ENCODE measurements around the gene IGSF6. TPM values are rescaled to one million over a fixed set of nuclear protein-coding genes. Genes with fewer than 3 reads are reported as not detected.

Gene IGSF6
- total and polyA plus RNA-seq, 2 of the 4 experiments (the other 2 are of a cell fraction) = not detected

- H2AK5ac ChIP-seq (ENCODE audit: low read depth, low read length) = no peak overlapping the region
- no peak overlapping the region for H3K4ac ChIP-seq (ENCODE audit: low read depth, low read length)
- H2BK15ac ChIP-seq (ENCODE audit: low read depth, low read length) = no peak overlapping the region
- POLR2A ChIA-PET (ENCODE audit: unreplicated experiment) = no interaction called here
- no peak overlapping the region for H3K56ac ChIP-seq (ENCODE audit: extremely low read depth, insufficient read depth, low read length)
- no peak overlapping the region for H3K27ac ChIP-seq (ENCODE audit: insufficient read depth, low read length)
- no peak overlapping the region for H4K91ac ChIP-seq (ENCODE audit: insufficient read depth, low read depth, low read length)
- H3K14ac ChIP-seq (replicated peaks; ENCODE audit: low read depth, low read length) = no peak overlapping the region
- H3K4me3 ChIP-seq (ENCODE audit: insufficient read depth, low read depth, low read length) = no peak overlapping the region
- no peak overlapping the region for H2BK20ac ChIP-seq (ENCODE audit: low read depth, low read length)
- no peak overlapping the region for H4K5ac ChIP-seq (ENCODE audit: low read depth, low read length)
- 50% methylated on average over 4 of the region's 14 CpGs; no CpG with 5 or more reads in 1 of the 2 experiments for WGBS, 2 experiments (ENCODE audit: extremely low coverage in 2 of 2, insufficient read length in 1 of 2)
- no peak overlapping the region for H3K9ac ChIP-seq (ENCODE audit: low read depth, low read length)
- H3K79me1 ChIP-seq (ENCODE audit: low read depth in 1 of 2, low read length in 2 of 2) = no peaks in the 10 kb centered on the region
- H3K23ac ChIP-seq (ENCODE audit: low read depth, low read length) = no peak overlapping the region
- H2AFZ ChIP-seq (replicated peaks; ENCODE audit: low read length, poor library complexity) = no peak overlapping the region
- DNase-seq (no peak), ATAC-seq (ENCODE audit: low read depth) (no peak)
- dilution Hi-C loops (cut with HindIII; ENCODE audit: low sequenced_read_pairs, unreplicated experiment) (no loop called here), intact Hi-C loops (cut with micrococcal nuclease) (no loop called here), in situ Hi-C loops (cut with MboI; ENCODE audit: low sequenced_read_pairs) (no loop called here)
- H2BK120ac ChIP-seq (ENCODE audit: low read depth, low read length) = no peak overlapping the region
- CTCF ChIA-PET = no interaction called here
- no peak overlapping the region for H3K18ac ChIP-seq (ENCODE audit: low read depth, low read length)
- no TSS peak for BruUV-seq (replicated peaks)
- TF ChIP-seq RFX5 (IDR thresholded peaks at IDR 0.05; ENCODE audit: low read depth, low read length) = no peak
- TF ChIP-seq MAFK (IDR thresholded peaks at IDR 0.05; ENCODE audit: low read depth, low read length) = no peak
- TF ChIP-seq SMC3 (IDR thresholded peaks at IDR 0.05; ENCODE audit: low read depth, low read length) = no peak
- TF ChIP-seq POLR2A (IDR thresholded peaks at IDR 0.05; ENCODE audit: low read depth, low read length) = no peak
- TF ChIP-seq NFE2L2 (IDR thresholded peaks at IDR 0.05; ENCODE audit: low read depth, low read length) = no peak
- TF ChIP-seq BHLHE40 (IDR thresholded peaks at IDR 0.05; ENCODE audit: low read depth, low read length) = no peak
- no peak for TF ChIP-seq MAZ (IDR thresholded peaks at IDR 0.05; ENCODE audit: borderline replicate concordance, low read depth, low read length)
- no peak for TF ChIP-seq MXI1 (IDR thresholded peaks at IDR 0.05; ENCODE audit: borderline replicate concordance, low read depth, low read length)
- TF ChIP-seq RAD21 (IDR thresholded peaks at IDR 0.05; ENCODE audit: low read length) = no peak
- no peaks in the 10 kb centered on the region for H3K9me1 ChIP-seq (ENCODE audit: insufficient read depth, low read length)
- H4K20me1 ChIP-seq (ENCODE audit: insufficient read depth, low read length) = no peaks in the 10 kb centered on the region
- no peak overlapping the region for H2AK9ac ChIP-seq (replicated peaks; ENCODE audit: low read depth, low read length, poor library complexity)
- no peak overlapping the region for H3K4me2 ChIP-seq (ENCODE audit: low read depth, low read length)
- 0 out of 2 replicates have a peak, but pooled peaks cover 2% of the 10 kb centered on the region for H3K9me3 ChIP-seq (ENCODE audit: control insufficient read depth, insufficient read depth, low read length)
- no peak overlapping the region for H2BK5ac ChIP-seq (ENCODE audit: low read depth, low read length, poor library complexity, severe bottlenecking)
- H4K8ac ChIP-seq (ENCODE audit: low read depth in 2 of 2, low read length in 2 of 2) = no peak overlapping the region
- H3K36me3 ChIP-seq (ENCODE audit: control insufficient read depth, insufficient read depth, low read length) = no peaks in the 10 kb centered on the region
- H3K27me3 ChIP-seq (ENCODE audit: control insufficient read depth, insufficient read depth, low read length) = peaks cover 2% of the 10 kb centered on the region; the same call in 1 of the 2 replicates
- no peaks in the 10 kb centered on the region for H3K4me1 ChIP-seq (ENCODE audit: control insufficient read depth, insufficient read depth, low read length)
Measured at GRCh38 chr16:21685034-21685455, 32.6 kb upstream of the IGSF6 start.

All from IMR-90 (cell line).